Rectal smooth muscle tissue (tissue), 1 donor: ENCODE results near the gene PITPNM1.
"Not testable (repeated sequence)": the region's sequence is repeated elsewhere in the genome, so short reads cannot be mapped to it uniquely, and the experiment has no call there.

Source experiments
- H3K27ac ChIP-seq: one replicate; pipeline ENCODE4 v1.7.0; 2013; ENCODE audit warnings: low read depth, low read length, inconsistent platforms
- H3K27me3 ChIP-seq: one replicate; pipeline ENCODE4 v1.7.0; 2013; ENCODE audit warnings: low read length; ENCODE audit not compliant: control insufficient read depth, insufficient read depth
- H3K36me3 ChIP-seq: one replicate; pipeline ENCODE4 v1.7.0; 2013; ENCODE audit warnings: low read length; ENCODE audit not compliant: control insufficient read depth, insufficient read depth
- H3K4me1 ChIP-seq: one replicate; pipeline ENCODE4 v1.7.0; 2013; ENCODE audit warnings: low read length; ENCODE audit not compliant: control insufficient read depth, insufficient read depth
- H3K4me3 ChIP-seq: one replicate; pipeline ENCODE4 v1.7.0; 2013; ENCODE audit warnings: low read length
- H3K9ac ChIP-seq: one replicate; pipeline ENCODE4 v1.7.0; 2013; ENCODE audit warnings: low read length

PITPNM1 gene

DNA sequence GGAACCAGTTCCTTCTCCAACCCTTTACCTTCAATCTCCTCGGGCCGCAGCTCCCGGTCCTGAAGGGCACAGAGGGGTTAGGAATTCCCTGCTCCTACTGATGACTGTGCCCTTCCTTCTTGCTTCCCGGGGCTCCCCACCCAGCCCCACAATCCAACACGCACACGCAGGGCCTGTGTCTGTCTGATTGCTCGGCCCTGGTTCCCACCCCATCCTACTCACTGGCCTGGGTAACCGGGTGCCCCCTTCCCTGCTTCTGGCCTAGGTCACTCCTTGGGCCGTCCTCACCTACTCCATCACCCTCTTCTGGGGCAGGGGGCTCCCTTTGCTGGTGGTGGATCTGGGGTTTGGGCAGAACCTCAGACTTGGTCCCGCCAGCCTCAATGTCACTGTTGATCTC is 16.8 kb upstream of the PITPNM1 start:
- no peak overlapping the region for H3K4me3 ChIP-seq
- H3K9ac ChIP-seq = no peak overlapping the region
- peaks cover 3% of the 10 kb centered on the region for H3K27me3 ChIP-seq
- no peaks in the 10 kb centered on the region for H3K4me1 ChIP-seq
- no peaks in the 10 kb centered on the region for H3K36me3 ChIP-seq
- H3K27ac ChIP-seq = no peak overlapping the region

DNA sequence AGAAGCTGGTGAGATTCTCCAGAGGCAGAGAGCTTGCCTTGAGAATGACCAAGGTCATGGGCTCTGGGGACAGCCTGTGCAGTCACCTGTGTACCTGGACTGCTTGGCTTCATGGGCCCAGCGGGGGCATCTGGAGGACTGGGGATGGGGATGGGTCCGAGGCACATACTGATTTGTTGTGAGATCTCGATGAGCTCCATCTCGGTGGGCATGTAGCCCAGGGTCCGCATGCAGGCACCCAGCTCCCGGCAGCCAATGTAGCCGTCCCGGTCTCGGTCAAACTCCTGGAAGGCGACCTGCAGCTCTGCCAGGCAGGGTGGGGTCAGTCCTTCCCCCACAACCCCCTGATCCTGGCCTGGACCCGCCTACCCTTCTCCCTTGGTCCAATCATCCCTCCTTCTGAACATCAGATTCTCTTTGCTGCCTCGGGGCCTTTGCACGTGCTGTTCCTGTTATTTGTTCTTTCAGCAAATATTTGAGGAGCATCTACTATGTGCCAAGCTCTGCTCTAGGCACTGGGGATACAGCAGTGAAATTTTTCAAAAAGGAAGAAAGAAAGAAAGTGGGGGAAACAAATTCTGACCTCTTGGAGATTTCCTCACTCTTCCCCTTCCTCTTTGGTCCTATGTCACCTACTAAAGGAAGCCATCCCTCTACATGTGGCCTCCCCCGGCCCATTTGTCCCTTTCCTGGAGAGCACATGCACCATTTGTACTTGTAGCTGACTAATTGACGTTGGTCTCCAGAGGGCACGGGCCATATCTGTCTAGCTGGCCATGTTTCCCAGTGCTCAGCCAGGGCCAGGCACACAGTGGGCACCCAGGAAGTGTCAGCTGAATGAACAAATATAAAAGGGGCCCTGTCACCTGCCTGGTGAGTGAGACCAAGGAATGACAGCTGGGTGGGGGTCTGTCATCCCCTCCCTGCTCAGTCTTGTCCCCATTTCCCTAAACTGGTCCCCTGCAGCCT is 16.0 kb upstream of the PITPNM1 start:
- peaks cover 3% of the 10 kb centered on the region for H3K27me3 ChIP-seq
- H3K9ac ChIP-seq = no peak overlapping the region
- no peaks in the 10 kb centered on the region for H3K4me1 ChIP-seq
- H3K36me3 ChIP-seq = no peaks in the 10 kb centered on the region
- H3K27ac ChIP-seq = no peak overlapping the region
- no peak overlapping the region for H3K4me3 ChIP-seq

DNA sequence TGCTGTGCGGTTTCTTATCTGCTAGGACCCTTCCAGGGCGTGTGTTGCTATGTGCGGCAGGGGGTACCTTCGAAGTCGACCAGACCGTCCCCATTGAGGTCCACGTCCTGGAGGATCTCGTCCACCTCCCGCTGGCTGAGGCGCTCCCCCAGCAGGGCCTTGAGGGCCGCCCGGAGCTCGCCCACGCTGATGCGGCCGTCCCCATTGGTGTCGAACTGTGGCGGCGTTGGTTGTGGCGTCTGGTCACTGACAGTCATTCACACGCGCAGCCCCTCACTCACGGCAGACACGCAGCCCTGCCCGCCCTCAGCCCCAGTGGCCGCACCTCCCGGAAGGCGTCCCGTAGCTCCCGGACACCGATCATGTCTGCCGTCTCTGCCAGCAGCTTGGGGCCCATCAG is 14.6 kb upstream of the PITPNM1 start:
- H3K9ac ChIP-seq = no peak overlapping the region
- peaks cover 3% of the 10 kb centered on the region for H3K27me3 ChIP-seq
- no peak overlapping the region for H3K27ac ChIP-seq
- no peak overlapping the region for H3K4me3 ChIP-seq
- no peaks in the 10 kb centered on the region for H3K4me1 ChIP-seq
- no peaks in the 10 kb centered on the region for H3K36me3 ChIP-seq

- H3K36me3 ChIP-seq = no peaks in the 10 kb centered on the region
- no peak overlapping the region for H3K4me3 ChIP-seq
- H3K27me3 ChIP-seq = no peaks in the 10 kb centered on the region
- no peaks in the 10 kb centered on the region for H3K4me1 ChIP-seq
- no peak overlapping the region for H3K9ac ChIP-seq
- H3K27ac ChIP-seq = no peak overlapping the region
Observed at GRCh38 chr11:67517784-67518552, 12.8 kb upstream of the PITPNM1 start.

DNA sequence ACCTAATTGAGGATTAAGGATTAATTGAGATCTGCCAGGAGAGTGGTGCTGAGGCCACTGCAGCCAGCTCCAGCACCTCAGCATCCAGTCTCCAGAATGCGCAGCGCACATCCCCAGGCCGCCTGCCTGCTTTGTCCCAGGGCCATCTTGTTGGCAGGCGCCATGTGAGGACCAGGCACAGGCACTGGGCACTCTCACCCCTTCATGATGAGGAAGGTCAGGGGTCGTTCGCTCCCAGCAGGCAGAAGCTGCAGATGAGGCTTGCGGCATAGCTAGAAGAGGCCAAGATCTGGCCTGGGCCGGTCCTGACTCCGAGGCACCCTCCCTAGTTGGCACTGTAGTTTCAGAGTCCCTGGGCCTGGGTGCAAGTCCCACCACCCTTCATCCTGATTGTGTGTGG is 11.6 kb upstream of the PITPNM1 start:
- Histone ChIP-seq H3K27ac (no peak overlapping the region), H3K36me3 (no peaks in the 10 kb centered on the region), H3K4me3 (no peak overlapping the region), H3K9ac (no peak overlapping the region), H3K4me1 (no peaks in the 10 kb centered on the region), H3K27me3 (no peaks in the 10 kb centered on the region)

DNA sequence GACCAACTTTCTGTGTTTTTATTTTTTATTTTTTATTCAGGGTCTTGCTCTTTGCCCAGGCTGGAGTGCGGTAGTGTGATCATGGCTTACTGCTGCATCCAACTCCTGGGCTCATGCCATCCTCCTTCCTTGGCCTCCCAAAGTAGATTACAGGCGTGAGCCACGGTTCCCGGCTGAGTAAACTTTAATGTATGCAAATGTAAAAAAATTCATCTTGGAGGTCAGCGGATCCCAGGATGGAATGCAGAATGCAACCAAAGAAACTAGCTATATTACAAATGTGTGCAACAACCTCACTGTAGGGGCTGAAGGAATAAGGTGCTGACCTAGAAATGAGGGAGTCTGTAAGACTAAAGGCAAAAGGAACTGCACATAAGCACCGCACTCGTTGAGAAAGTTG is 9.0 kb upstream of the PITPNM1 start:
- Histone ChIP-seq H3K36me3 (no peaks in the 10 kb centered on the region), H3K4me3 (no peak overlapping the region), H3K27me3 (no peaks in the 10 kb centered on the region), H3K4me1 (no peaks in the 10 kb centered on the region), H3K9ac (no peak overlapping the region), H3K27ac (no peak overlapping the region)

DNA sequence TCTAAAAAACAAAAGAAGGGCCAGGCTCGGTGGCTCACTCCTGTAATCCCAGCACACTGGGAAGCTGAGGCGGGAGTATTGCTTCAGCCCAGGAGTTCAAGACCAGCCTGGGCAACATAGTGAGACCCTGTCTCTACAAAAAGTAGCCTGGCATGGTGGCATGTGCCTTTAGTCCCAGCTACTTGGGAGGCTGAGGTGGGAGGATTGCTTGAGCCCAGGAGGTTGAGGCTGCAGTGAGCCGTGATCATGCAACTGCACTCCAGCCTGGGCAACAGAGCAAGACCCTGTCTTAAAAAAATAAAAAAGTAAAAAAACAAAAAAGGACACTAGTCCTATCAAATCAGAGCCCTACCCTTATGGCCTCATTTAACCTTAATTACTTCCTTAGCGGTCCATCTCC is 6.4 kb upstream of the PITPNM1 start:
- H3K27ac ChIP-seq, H3K4me3 ChIP-seq, H3K36me3 ChIP-seq, H3K27me3 ChIP-seq, H3K4me1 ChIP-seq, H3K9ac ChIP-seq: not testable (repeated sequence)

DNA sequence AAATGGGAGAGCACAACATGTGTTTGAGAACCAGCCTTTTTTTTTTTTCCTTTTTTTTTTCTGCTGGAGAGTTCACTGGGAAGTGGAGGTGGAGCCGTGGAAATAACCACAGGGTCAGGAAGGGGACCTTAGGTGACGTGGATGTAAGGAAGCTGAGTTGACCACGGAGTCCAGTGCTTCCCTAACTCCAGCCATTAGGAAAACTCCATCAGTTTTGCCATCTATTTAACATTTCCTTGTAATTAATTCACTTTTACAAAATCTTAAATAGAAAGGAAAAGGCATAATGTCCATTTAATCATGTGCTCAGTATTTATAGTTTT is 4.8 kb upstream of the PITPNM1 start:
- Histone ChIP-seq H3K36me3 (no peaks in the 10 kb centered on the region), H3K9ac (peak overlapping the region; percentile 39), H3K27ac (no peak overlapping the region), H3K4me3 (no peak overlapping the region), H3K27me3 (peaks cover 2% of the 10 kb centered on the region), H3K4me1 (peaks cover 6% of the 10 kb centered on the region)

- Histone ChIP-seq H3K9ac (peak overlapping the region; percentile 79), H3K4me3 (peak overlapping the region; percentile 89), H3K27me3 (peaks cover 5% of the 10 kb centered on the region), H3K36me3 (no peaks in the 10 kb centered on the region), H3K27ac (peak overlapping the region; percentile 99), H3K4me1 (peaks cover 9% of the 10 kb centered on the region)
Observed at GRCh38 chr11:67508486-67509121, 3.4 kb upstream of the PITPNM1 start.

GRCh38 chr11:67507864-67508485 is 2.8 kb upstream of the PITPNM1 start, which contains the start of gene CDK2AP2:
CDK2AP2 (minus strand) TSS chr11:67508162; CDS start chr11:67508082, 80 bp downstream.
- no peaks in the 10 kb centered on the region for H3K36me3 ChIP-seq
- H3K27ac ChIP-seq = peak within 1 kb of the TSS; percentile 99
- peaks cover 5% of the 10 kb centered on the region for H3K27me3 ChIP-seq
- peak within 1 kb of the TSS; percentile 89 for H3K4me3 ChIP-seq
- peak within 1 kb of the TSS; percentile 79 for H3K9ac ChIP-seq
- H3K4me1 ChIP-seq = peaks cover 9% of the 10 kb centered on the region

DNA sequence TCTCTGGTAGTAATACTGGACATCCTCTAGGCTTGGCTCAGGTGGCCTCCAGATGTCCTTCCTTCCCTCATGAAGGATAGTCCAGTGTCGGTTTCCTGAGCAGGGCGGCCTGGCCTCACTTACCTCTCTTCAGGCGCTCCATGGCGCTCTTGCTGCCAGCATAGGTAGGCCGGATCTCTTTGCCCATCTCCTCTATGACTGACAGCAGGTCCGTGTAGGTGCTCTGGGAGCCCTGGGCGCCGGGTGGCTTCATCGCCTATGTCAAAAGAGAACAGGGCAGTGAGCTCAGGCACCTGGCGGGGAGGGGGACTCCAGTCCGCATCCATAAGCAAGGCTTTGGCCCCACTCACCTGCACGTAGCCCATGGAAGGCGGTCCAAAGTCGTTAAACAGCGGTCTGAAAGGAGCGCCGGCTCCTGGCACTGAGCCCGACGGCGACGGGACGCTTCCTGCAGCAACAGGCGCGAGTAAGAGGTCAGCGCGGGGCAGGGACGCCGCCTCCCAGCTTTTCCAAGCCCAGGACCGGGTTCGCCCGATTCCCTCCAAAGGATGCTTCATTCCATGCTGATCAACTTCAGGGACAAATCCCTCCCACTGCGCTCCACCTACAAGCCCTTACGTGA is 2.2 kb upstream of the PITPNM1 start:
- peaks cover 9% of the 10 kb centered on the region for H3K4me1 ChIP-seq
- peak overlapping the region; percentile 99 for H3K27ac ChIP-seq
- H3K36me3 ChIP-seq = no peaks in the 10 kb centered on the region
- peak overlapping the region; percentile 57 for H3K9ac ChIP-seq
- peaks cover 5% of the 10 kb centered on the region for H3K27me3 ChIP-seq
- H3K4me3 ChIP-seq = peak overlapping the region; percentile 80
